HepG2 (cell line): Measurements from ENCODE around the gene BRD3. TPM values are rescaled to one million over a fixed set of nuclear protein-coding genes. Genes with fewer than 3 reads are reported as not detected.

ENCODE experiments used
- ATAD3A ChIP-seq: sonication (generic); formaldehyde crosslinking; IDR thresholded peaks from 2 replicates; pipeline ENCODE4 v1.4.0; 2020; ENCODE audit warnings: missing genetic modification reagents
- CENPX ChIP-seq: sonication (generic); formaldehyde crosslinking; IDR thresholded peaks from 2 replicates; pipeline ENCODE4 v1.9.0; 2021; ENCODE audit warnings: mild to moderate bottlenecking, missing genetic modification reagents, moderate library complexity
- NAIF1 ChIP-seq: sonication (generic); formaldehyde crosslinking; IDR thresholded peaks from 2 replicates; pipeline ENCODE4 v1.5.0; 2020; ENCODE audit warnings: mild to moderate bottlenecking, missing genetic modification reagents, borderline replicate concordance
- NCOA1 ChIP-seq: sonication (generic); formaldehyde crosslinking; IDR thresholded peaks from 2 replicates; pipeline ENCODE4 v1.9.0; 2021; ENCODE audit warnings: missing genetic modification reagents
- REPIN1 ChIP-seq: sonication (generic); formaldehyde crosslinking; IDR thresholded peaks from 2 replicates; pipeline ENCODE4 v1.8.0; 2022; ENCODE audit warnings: missing genetic modification reagents, low read depth, mild to moderate bottlenecking, borderline replicate concordance
- SKI ChIP-seq: fragments of 450-650 bp; IDR thresholded peaks from one replicate; pipeline ENCODE4 v1.6.1; 2018; ENCODE audit warnings: mild to moderate bottlenecking; ENCODE audit not compliant: partially characterized antibody
- SNAPC2 ChIP-seq: sonication (generic); formaldehyde crosslinking; IDR thresholded peaks from 2 replicates; pipeline ENCODE4 v1.8.1; 2022; ENCODE audit warnings: mild to moderate bottlenecking, missing genetic modification reagents
- THYN1 ChIP-seq: sonication (generic); formaldehyde crosslinking; IDR thresholded peaks from 2 replicates; pipeline ENCODE4 v1.8.1; 2023; ENCODE audit warnings: low read depth, mild to moderate bottlenecking, moderate library complexity, missing genetic modification reagents, borderline replicate concordance
- ZNF317 ChIP-seq: sonication (generic); formaldehyde crosslinking; IDR thresholded peaks from 2 replicates; pipeline ENCODE4 v1.5.0; 2020; ENCODE audit warnings: mild to moderate bottlenecking, missing genetic modification reagents
- ZNF713 ChIP-seq: sonication (generic); formaldehyde crosslinking; IDR thresholded peaks from 2 replicates; pipeline ENCODE4 v1.4.0; 2020; ENCODE audit warnings: mild to moderate bottlenecking, missing genetic modification reagents
- polyA plus RNA-seq, 8 experiments: library from polyadenylated mRNA; depleted of rRNA in 3 of 8; stranded (reverse) in 7 of 8; unstranded in 1 of 8; fragments of >200 nt; fragmentation: Illumina TruSeq in 4 of 8; extraction: Trizol in 4 of 8; gene quantifications; 2 replicates each; pipeline versions ENCODE4 v1.2.1 to v1.2.3, GENCODE V29; 2011 to 2016; ENCODE audit warnings: low read depth in 4 of 8, missing spikeins in 1 of 8, mixed read lengths in 1 of 8; ENCODE audit not compliant: insufficient read depth in 1 of 8
- total RNA-seq, 5 experiments: library from RNA; depleted of rRNA; stranded (reverse); fragments of >200 nt; fragmentation: Illumina TruSeq; extraction: Trizol; gene quantifications; 2 replicates each; pipeline ENCODE4 v1.2.3, GENCODE V29; 2016; ENCODE audit warnings: low read depth in 1 of 5
- TF ChIP-seq, protein P1 (sequence below): sonication (generic); formaldehyde crosslinking; IDR thresholded peaks from 2 replicates; pipeline ENCODE4 v1.4.0; 2020; ENCODE audit warnings: mild to moderate bottlenecking, missing genetic modification reagents
- TF ChIP-seq, protein P2 (sequence below): sonication (generic); formaldehyde crosslinking; IDR thresholded peaks from 2 replicates; pipeline ENCODE4; 2020; ENCODE audit warnings: missing genetic modification reagents, mild to moderate bottlenecking, borderline replicate concordance
- TF ChIP-seq, protein P3 (sequence below): sonication (generic); formaldehyde crosslinking; IDR thresholded peaks from 2 replicates; pipeline ENCODE4 v1.5.0; 2020; ENCODE audit warnings: missing genetic modification reagents
- TF ChIP-seq, protein P4 (sequence below): sonication (generic); formaldehyde crosslinking; IDR thresholded peaks from 2 replicates; pipeline ENCODE4 v1.8.0; 2022; ENCODE audit warnings: mild to moderate bottlenecking, missing genetic modification reagents, borderline replicate concordance

The BRD3 gene
- total and polyA plus RNA-seq, 2 of the 13 experiments (the other 11 are each of a cell fraction or from before 2014, with no cell fraction given) = 5.9 to 12.9 TPM

DNA sequence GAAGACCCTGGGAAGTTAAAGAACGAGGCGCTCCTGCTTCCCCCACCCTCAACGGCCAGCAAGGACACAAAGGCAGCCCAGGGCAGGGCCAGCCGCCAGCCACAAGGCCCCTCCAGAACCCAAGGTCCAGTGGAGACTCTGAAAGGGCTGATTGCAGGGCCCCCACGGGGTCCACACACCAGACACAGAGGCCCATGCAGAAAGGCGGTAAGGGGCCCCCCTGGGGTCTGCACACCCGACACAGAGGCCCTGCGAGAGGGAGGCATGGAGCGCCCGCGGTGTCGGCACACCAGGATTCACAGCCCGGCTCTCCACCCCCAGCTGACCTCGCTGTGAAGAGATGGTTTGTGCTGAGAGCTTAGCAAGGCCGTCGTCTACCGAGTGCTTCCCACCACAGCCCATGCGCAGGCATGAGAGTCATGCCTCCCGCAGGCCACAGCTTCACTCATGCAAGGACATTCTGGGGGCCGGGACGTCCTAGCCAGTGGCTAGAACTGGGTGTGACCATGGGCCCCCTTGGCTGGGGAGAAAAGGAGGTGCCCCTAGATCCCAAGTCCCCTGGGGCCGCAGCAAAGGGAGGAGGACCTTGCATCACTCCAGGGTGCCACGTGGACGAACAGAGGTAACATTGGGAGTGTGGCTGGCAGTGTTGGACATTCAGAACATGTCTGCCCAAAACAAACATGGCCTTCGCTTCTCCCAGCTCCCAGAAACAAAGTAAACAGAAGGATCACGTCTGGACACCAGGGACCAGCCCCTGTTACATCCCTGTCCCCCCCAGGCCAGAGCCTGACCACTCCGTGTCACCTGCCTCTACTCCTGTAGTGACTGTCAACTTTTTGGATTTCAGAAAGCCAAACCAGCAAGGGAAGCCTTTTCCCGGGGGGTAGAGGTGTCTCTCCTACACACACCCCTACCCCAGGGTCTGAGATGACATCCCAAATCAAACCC, 9.8 kb downstream of the BRD3 start (continued):
- TF ChIP-seq, protein P1, sequence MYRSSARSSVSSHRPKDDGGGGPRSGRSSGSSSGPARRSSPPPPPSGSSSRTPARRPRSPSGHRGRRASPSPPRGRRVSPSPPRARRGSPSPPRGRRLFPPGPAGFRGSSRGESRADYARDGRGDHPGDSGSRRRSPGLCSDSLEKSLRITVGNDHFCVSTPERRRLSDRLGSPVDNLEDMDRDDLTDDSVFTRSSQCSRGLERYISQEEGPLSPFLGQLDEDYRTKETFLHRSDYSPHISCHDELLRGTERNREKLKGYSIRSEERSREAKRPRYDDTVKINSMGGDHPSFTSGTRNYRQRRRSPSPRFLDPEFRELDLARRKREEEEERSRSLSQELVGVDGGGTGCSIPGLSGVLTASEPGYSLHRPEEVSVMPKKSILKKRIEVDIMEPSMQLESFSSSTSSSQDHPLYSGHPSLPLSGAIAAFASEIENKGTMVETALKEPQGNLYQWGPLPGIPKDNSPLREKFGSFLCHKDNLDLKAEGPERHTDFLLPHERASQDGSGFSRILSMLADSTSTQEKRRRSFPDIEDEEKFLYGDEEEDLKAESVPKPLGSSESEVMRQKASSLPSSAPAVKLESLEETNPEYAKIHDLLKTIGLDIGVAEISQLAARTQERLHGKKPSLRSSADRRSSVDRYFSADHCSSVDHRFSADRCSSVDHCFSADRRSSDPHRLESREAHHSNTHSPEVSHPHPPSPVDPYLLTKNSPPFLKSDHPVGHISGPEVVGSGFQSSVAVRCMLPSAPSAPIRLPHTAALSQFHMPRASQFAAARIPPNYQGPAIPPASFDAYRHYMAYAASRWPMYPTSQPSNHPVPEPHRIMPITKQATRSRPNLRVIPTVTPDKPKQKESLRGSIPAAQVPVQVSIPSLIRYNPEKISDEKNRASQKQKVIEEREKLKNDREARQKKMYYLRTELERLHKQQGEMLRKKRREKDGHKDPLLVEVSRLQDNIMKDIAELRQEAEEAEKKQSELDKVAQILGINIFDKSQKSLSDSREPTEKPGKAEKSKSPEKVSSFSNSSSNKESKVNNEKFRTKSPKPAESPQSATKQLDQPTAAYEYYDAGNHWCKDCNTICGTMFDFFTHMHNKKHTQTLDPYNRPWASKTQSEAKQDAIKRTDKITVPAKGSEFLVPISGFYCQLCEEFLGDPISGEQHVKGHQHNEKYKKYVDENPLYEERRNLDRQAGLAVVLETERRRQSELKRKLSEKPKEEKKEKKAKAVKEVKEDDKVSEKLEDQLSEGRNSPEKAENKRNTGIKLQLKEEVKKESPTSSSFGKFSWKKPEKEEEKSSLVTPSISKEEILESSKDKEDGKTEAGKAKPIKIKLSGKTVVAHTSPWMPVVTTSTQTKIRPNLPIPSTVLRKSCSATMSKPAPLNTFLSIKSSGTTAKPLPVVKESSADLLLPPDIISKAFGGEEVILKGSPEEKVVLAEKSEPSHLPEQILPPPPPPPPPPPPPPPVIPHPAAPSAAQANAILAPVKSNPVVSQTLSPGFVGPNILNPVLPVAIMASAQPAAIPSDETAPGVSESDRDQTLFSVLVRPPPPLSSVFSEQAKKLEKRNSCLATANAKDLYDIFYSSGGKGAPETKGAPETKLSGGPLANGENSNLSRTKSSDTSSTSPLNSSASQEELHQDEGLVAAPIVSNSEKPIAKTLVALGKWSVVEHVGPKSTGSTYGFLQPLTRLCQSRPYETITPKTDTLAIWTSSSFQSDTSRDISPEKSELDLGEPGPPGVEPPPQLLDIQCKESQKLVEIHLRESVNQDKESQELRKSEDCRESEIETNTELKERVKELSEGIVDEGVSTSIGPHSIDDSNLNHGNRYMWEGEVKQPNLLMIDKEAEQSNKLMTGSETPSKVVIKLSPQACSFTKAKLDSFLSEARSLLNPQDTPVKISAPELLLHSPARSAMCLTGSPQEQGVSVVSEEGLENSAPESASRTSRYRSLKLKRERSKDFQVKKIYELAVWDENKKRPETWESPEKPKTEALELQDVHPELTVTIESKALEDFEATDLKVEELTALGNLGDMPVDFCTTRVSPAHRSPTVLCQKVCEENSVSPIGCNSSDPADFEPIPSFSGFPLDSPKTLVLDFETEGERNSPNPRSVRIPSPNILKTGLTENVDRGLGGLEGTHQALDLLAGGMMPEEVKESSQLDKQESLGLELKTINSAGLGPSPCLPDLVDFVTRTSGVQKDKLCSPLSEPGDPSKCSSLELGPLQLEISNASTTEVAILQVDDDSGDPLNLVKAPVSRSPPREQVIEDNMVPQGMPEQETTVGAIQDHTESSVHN (CRISPR knock-in tag) = no peak
- TF ChIP-seq CENPX (CRISPR knock-in tag) (no peak), NCOA1 (no peak), SNAPC2 (CRISPR knock-in tag) (no peak), ATAD3A (CRISPR knock-in tag) (no peak), NAIF1 (CRISPR knock-in tag) (no peak), SKI (peak; percentile 64), THYN1 (0 out of 2 replicates have a peak, but pooled peaks have one; percentile 84), ZNF713 (CRISPR knock-in tag) (0 out of 2 replicates have a peak, but pooled peaks have one; percentile 78), REPIN1 (CRISPR knock-in tag) (0 out of 2 replicates have a peak, but pooled peaks have one; percentile 31), ZNF317 (CRISPR knock-in tag) (no peak)
- TF ChIP-seq, protein P2, sequence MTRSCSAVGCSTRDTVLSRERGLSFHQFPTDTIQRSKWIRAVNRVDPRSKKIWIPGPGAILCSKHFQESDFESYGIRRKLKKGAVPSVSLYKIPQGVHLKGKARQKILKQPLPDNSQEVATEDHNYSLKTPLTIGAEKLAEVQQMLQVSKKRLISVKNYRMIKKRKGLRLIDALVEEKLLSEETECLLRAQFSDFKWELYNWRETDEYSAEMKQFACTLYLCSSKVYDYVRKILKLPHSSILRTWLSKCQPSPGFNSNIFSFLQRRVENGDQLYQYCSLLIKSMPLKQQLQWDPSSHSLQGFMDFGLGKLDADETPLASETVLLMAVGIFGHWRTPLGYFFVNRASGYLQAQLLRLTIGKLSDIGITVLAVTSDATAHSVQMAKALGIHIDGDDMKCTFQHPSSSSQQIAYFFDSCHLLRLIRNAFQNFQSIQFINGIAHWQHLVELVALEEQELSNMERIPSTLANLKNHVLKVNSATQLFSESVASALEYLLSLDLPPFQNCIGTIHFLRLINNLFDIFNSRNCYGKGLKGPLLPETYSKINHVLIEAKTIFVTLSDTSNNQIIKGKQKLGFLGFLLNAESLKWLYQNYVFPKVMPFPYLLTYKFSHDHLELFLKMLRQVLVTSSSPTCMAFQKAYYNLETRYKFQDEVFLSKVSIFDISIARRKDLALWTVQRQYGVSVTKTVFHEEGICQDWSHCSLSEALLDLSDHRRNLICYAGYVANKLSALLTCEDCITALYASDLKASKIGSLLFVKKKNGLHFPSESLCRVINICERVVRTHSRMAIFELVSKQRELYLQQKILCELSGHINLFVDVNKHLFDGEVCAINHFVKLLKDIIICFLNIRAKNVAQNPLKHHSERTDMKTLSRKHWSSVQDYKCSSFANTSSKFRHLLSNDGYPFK (CRISPR knock-in tag) = no peak; the same call in 1 of the 2 replicates
- TF ChIP-seq, protein P3, sequence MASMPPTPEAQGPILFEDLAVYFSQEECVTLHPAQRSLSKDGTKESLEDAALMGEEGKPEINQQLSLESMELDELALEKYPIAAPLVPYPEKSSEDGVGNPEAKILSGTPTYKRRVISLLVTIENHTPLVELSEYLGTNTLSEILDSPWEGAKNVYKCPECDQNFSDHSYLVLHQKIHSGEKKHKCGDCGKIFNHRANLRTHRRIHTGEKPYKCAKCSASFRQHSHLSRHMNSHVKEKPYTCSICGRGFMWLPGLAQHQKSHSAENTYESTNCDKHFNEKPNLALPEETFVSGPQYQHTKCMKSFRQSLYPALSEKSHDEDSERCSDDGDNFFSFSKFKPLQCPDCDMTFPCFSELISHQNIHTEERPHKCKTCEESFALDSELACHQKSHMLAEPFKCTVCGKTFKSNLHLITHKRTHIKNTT = no peak
- TF ChIP-seq, protein P4, sequence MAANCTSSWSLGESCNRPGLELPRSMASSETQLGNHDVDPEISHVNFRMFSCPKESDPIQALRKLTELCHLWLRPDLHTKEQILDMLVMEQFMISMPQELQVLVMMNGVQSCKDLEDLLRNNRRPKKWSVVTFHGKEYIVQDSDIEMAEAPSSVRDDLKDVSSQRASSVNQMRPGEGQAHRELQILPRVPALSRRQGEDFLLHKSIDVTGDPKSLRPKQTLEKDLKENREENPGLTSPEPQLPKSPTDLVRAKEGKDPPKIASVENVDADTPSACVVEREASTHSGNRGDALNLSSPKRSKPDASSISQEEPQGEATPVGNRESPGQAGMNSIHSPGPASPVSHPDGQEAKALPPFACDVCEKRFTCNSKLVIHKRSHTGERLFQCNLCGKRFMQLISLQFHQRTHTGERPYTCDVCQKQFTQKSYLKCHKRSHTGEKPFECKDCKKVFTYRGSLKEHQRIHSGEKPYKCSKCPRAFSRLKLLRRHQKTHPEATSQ (CRISPR knock-in tag) = no peak
